Activated CD4-positive, alpha-beta memory T cell treated with anti-CD3 and anti-CD28 coated beads, Interleukin-2, amount 10 ng/mL, durations not matched to agents 7 days and 5 days (primary cell): ENCODE results near the gene TUBB1. TPM values are rescaled to one million over a fixed set of nuclear protein-coding genes. Genes with fewer than 3 reads are reported as not detected.
"Not testable (repeated sequence)": the region's sequence is repeated elsewhere in the genome, so short reads cannot be mapped to it uniquely, and the experiment has no call there.

Source experiments
- CTCF ChIA-PET: fragments of 350-600 bp; sonication (Branson Sonifier 250); formaldehyde crosslinking; loops from one replicate; lab custom pipeline; 2021; ENCODE audit warnings: antibody characterized with exemption, inconsistent platforms; lab: Charles Lee
- POLR2A ChIA-PET: fragments of 350-600 bp; sonication (Branson Sonifier 250); formaldehyde crosslinking; loops from one replicate; lab custom pipeline; 2021; ENCODE audit warnings: antibody characterized with exemption; lab: Charles Lee
- DNase-seq: peaks from one replicate; pipeline ENCODE4 v3.0.0-alpha.2; 2020
- H3K27ac Mint-ChIP-seq: one replicate; pipeline ENCODE4 v1.8.0; 2021; ENCODE audit warnings: mild to moderate bottlenecking, mixed read lengths
- H3K27me3 Mint-ChIP-seq: one replicate; pipeline ENCODE4 v1.8.0; 2021; ENCODE audit warnings: mixed read lengths
- H3K36me3 Mint-ChIP-seq: one replicate; pipeline ENCODE4 v1.8.0; 2021; ENCODE audit warnings: low read depth, mixed read lengths
- H3K4me1 Mint-ChIP-seq: one replicate; pipeline ENCODE4 v1.8.0; 2021; ENCODE audit warnings: mixed read lengths
- H3K4me3 Mint-ChIP-seq: one replicate; pipeline ENCODE4 v1.8.0; 2021; ENCODE audit warnings: mild to moderate bottlenecking, mixed read lengths
- H3K9me3 Mint-ChIP-seq: one replicate; pipeline ENCODE4 v1.8.0; 2021; ENCODE audit warnings: mixed read lengths
- total RNA-seq, 2 experiments: library from RNA; stranded (reverse); gene quantifications; one replicate each; pipeline ENCODE4 v1.2.3, GENCODE V29; 2021

Gene TUBB1
- total RNA-seq, 2 experiments from 2014 or later, result not detected

GRCh38 chr20:59032023-59032712 lies 12.9 kb downstream of the TUBB1 start, which contains the start of gene ATP5F1E:
ATP5F1E (minus strand) TSS chr20:59032335; CDS start chr20:59032251, 84 bp downstream.
- no peaks in the 10 kb centered on the region for H3K9me3 Mint-ChIP-seq
- H3K4me1 Mint-ChIP-seq, result peaks cover 74% of the 10 kb centered on the region
- peak within 1 kb of the TSS; percentile 84 for H3K27ac Mint-ChIP-seq
- H3K27me3 Mint-ChIP-seq, result no peaks in the 10 kb centered on the region
- CTCF ChIA-PET, result interaction anchor here (0.6 to 1.9 kb wide), 7 partner anchors 10 to 1638 kb away, joined by 3 to 21 read pairs (median 3); partner anchors contain the start of genes PRELID3B and STX16
- peak within 1 kb of the TSS; percentile 88 for H3K4me3 Mint-ChIP-seq
- POLR2A ChIA-PET, result interaction anchor here (0.7 to 4.4 kb wide), 41 partner anchors 9 to 725 kb away, joined by 3 to 80 read pairs (median 6); partner anchors contain the start of genes NELFCD, PRELID3B, STX16 and TUBB1
- DNase-seq, result peak; percentile 97
- H3K36me3 Mint-ChIP-seq, result peaks cover 76% of the 10 kb centered on the region

DNA sequence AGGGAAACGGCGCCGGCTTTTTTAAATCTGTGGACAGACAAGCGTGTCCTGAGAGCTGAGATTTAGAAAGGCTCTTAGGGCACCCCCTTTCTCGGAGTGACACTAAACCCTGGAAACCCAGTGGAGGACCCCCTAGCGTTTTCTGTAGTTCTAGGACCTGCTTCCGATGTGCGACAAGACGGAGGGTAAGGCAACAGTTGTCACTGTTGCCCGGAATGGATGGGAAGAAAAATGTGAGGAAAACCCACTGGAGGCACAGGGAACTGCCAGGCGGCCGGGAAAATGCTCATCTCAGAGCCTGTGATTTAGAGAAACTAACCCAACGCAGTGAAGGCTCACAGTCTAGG lies 13.5 kb downstream of the TUBB1 start:
- H3K36me3 Mint-ChIP-seq, result peaks cover 76% of the 10 kb centered on the region
- no peak for DNase-seq
- ChIA-PET CTCF (interaction anchor here (0.6 to 1.9 kb wide), 7 partner anchors 9 to 1639 kb away, joined by 3 to 21 read pairs (median 3); partner anchors contain the start of genes PRELID3B and STX16), POLR2A (interaction anchor here (0.7 to 4.4 kb wide), 35 partner anchors 9 to 386 kb away, joined by 3 to 80 read pairs (median 7); partner anchors contain the start of genes NELFCD, PRELID3B, STX16 and TUBB1)
- peak overlapping the region; percentile 79 for H3K27ac Mint-ChIP-seq
- no peaks in the 10 kb centered on the region for H3K27me3 Mint-ChIP-seq
- H3K9me3 Mint-ChIP-seq, result no peaks in the 10 kb centered on the region
- peaks cover 74% of the 10 kb centered on the region for H3K4me1 Mint-ChIP-seq
- H3K4me3 Mint-ChIP-seq, result peak overlapping the region; percentile 76

DNA sequence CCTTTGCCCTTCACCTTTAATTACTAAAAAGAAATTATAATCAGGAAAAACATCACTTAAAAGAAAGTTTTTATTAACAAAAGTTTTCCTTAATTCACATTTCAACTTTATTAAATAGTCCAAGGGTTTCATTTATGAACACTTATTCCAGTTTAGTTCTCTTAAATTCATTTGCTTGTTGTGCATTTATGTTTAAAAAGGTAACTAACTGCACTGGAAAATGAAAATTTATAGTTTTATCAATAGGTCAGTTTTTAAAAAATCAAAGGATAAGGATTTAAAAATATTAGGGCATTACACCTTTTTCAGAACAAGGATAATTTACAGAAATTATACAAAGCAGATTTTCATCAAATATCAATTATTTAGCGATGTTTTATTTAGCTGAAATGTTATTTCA lies 13.9 kb downstream of the TUBB1 start:
- peaks cover 77% of the 10 kb centered on the region for H3K36me3 Mint-ChIP-seq
- ChIA-PET POLR2A (interaction anchor here (1.2 to 4.4 kb wide), 16 partner anchors 9 to 386 kb away, joined by 3 to 80 read pairs (median 12); partner anchors contain the start of genes NELFCD, PRELID3B, STX16 and TUBB1), CTCF (interaction anchor here (1.2 kb wide), 1 partner anchor 189 kb away, joined by 3 read pairs; no protein-coding TSS in a partner anchor)
- no peaks in the 10 kb centered on the region for H3K27me3 Mint-ChIP-seq
- H3K27ac Mint-ChIP-seq, result peak overlapping the region; percentile 79
- peak overlapping the region; percentile 76 for H3K4me3 Mint-ChIP-seq
- peaks cover 74% of the 10 kb centered on the region for H3K4me1 Mint-ChIP-seq
- H3K9me3 Mint-ChIP-seq, result no peaks in the 10 kb centered on the region
- no peak for DNase-seq

GRCh38 chr20:59033616-59034165 lies 14.5 kb downstream of the TUBB1 start:
- ChIA-PET CTCF (interaction anchor here (1.2 kb wide), 1 partner anchor 188 kb away, joined by 3 read pairs; no protein-coding TSS in a partner anchor), POLR2A (interaction anchor here (0.9 to 4.4 kb wide), 7 partner anchors 8 to 145 kb away, joined by 3 to 80 read pairs (median 18); partner anchors contain the start of genes NELFCD and PRELID3B)
- Mint-ChIP-seq H3K27ac (peak overlapping the region; percentile 63), H3K27me3 (no peaks in the 10 kb centered on the region), H3K9me3 (no peaks in the 10 kb centered on the region), H3K4me3 (no peak overlapping the region), H3K36me3 (peaks cover 75% of the 10 kb centered on the region), H3K4me1 (peaks cover 72% of the 10 kb centered on the region)
- no peak for DNase-seq

DNA sequence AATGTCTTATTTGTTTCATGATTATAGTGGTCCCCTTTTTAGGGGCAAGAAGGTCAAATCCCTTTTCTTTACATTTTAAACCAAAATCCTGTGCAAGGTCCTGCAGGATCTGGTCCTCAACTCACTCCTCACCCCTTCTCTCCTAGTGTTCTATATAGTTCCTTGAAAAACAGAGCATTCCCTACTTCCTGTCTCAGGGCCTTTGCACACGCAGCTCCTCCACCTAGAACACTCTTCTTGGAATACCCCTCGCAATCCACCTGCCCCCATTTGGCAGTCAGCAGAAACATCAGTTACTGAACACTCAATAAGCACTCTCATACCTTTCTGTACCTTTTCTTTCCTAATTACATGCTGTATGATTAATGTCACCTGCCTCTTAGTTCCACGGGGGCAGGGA lies 16.2 kb downstream of the TUBB1 start:
- CTCF ChIA-PET, result no interaction called here

DNA sequence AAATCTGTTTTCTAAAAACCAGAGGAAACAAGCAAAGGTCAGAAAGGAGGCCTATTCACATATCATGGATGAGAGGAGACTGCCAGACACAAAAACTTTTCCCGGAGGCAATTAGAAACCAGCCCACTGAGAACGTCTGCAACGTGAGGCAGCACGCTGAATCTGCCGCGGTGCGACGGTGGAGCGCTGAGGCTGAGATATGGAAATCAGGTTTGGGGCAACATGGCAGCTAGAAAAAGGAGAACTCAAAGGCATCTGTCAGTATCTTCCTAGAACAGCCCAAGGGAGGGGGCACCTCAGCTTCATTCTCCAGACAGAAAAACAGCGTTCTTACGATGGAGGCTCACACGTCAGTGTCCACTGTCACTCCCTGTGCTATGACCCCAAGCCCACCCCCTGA lies 18.2 kb downstream of the TUBB1 start:
- Mint-ChIP-seq H3K9me3 (no peaks in the 10 kb centered on the region), H3K4me1 (peaks cover 74% of the 10 kb centered on the region), H3K27me3 (no peaks in the 10 kb centered on the region), H3K27ac (peak overlapping the region; percentile 67), H3K36me3 (peaks cover 66% of the 10 kb centered on the region), H3K4me3 (no peak overlapping the region)
- no peak for DNase-seq
- ChIA-PET POLR2A (no interaction called here), CTCF (no interaction called here)

More for the DNA sequence above, 16.2 kb downstream of the TUBB1 start:
- POLR2A ChIA-PET, result no interaction called here
- Mint-ChIP-seq H3K27me3 (no peaks in the 10 kb centered on the region), H3K4me1 (peaks cover 71% of the 10 kb centered on the region), H3K27ac (peak overlapping the region; percentile 16), H3K4me3 (no peak overlapping the region), H3K36me3 (peaks cover 68% of the 10 kb centered on the region), H3K9me3 (no peaks in the 10 kb centered on the region)
- DNase-seq, result no peak

DNA sequence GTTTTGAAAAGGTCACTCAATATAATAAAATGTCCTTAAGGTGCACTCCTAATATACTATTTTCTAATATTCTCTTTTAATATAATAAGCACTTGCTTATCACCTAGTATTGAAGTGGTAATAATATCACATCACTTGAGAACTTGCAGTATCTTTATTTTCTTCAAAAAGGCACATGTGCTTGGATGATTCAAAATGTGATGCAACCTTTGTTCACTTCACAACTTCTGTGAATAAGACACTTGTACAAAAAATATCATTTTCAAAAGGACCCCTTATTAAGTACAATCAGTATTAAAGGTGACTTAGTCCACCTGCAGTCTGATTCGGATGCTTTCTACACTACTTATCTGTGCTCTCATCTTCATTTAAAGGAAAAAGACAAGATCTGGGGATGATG lies 20.0 kb downstream of the TUBB1 start:
- POLR2A ChIA-PET, result interaction anchor here (0.9 kb wide), 1 partner anchor 149 kb away, joined by 3 read pairs; no protein-coding TSS in a partner anchor
- Mint-ChIP-seq H3K27ac (peak overlapping the region; percentile 4), H3K9me3 (no peaks in the 10 kb centered on the region), H3K36me3 (peaks cover 57% of the 10 kb centered on the region), H3K4me3 (no peak overlapping the region), H3K27me3 (no peaks in the 10 kb centered on the region), H3K4me1 (peaks cover 77% of the 10 kb centered on the region)
- no peak for DNase-seq
- CTCF ChIA-PET, result no interaction called here

DNA sequence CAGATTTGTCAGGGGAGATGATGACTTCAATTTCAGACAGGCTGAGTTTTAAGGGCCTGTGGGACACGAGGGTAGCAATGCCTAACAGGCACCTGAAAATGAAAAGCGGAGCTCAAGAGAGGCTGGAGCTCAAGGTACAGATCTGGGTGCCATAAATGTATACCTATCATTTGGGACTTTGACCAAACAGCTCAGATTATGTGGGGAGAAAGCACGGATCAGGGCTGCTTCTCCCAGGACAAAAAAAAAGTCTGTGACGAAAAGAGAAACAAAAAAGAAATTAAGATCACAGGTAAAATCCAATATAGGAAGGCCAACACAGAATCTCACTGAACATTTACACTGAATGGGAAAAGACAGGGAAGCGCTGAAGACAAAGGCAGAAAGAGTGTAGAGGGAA lies 21.4 kb downstream of the TUBB1 start:
- CTCF ChIA-PET, result interaction anchor here (3.9 kb wide), 1 partner anchor 9 kb away, joined by 21 read pairs; the partner anchor contains the start of gene ATP5F1E
- Mint-ChIP-seq H3K9me3 (no peaks in the 10 kb centered on the region), H3K4me3 (peak overlapping the region; percentile 90), H3K27me3 (no peaks in the 10 kb centered on the region), H3K36me3 (peaks cover 46% of the 10 kb centered on the region), H3K4me1 (peaks cover 70% of the 10 kb centered on the region), H3K27ac (peak overlapping the region; percentile 56)
- no peak for DNase-seq
- POLR2A ChIA-PET, result interaction anchor here (1.4 to 4.8 kb wide), 4 partner anchors 8 to 389 kb away, joined by 3 to 80 read pairs (median 16); partner anchors contain the start of genes ATP5F1E and NELFCD

GRCh38 chr20:59041487-59041886 lies 22.3 kb downstream of the TUBB1 start:
- CTCF ChIA-PET, result interaction anchor here (1.4 to 3.9 kb wide), 2 partner anchors 10 to 166 kb away, joined by 3 to 21 read pairs; partner anchors contain the start of gene ATP5F1E
- POLR2A ChIA-PET, result interaction anchor here (1.4 to 4.8 kb wide), 7 partner anchors 9 to 389 kb away, joined by 3 to 80 read pairs (median 7); partner anchors contain the start of genes ATP5F1E and NELFCD
- Mint-ChIP-seq H3K36me3 (peaks cover 37% of the 10 kb centered on the region), H3K4me1 (peaks cover 63% of the 10 kb centered on the region), H3K27ac (peak overlapping the region; percentile 65), H3K4me3 (peak overlapping the region; percentile 90)
- H3K27me3 Mint-ChIP-seq, DNase-seq, H3K9me3 Mint-ChIP-seq: not testable (repeated sequence)

DNA sequence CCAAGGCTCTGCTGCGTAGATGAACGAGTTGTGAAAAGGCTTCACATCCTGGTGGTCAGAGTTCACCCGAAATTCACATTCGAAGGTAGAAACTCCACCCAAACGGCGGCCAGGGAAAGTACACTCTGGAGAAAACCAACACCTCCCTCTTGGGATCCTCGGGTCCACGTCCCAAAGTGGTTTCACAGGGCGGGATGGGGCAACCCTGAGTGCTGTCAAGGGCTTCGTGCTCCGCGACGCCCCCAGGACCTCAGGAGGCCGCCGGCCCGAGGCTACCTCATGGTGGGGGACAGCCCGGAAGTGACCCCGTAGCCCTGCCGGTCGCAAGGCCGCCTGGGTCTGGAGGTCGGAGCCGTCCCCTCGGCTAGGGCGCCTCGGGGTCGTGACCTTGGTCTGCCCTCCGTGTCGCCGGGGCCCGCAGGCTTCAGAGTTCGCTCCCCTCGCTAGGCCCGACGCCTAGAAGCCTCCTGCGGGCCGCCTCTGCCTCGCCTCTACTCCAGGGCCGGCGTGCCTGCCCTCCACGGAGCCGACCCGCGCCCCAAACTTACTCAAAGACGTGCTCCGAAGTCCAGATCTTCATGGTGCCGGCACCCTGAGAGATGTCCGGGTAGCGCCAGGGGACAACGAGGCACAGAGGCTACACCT lies 23.0 kb downstream of the TUBB1 start, which contains the start of gene PRELID3B:
Gene PRELID3B, minus strand, starts transcription at position 636 of the 645 bp plus-strand sequence. Its CDS starts 56 bp downstream, at position 580.
- ChIA-PET POLR2A (interaction anchor here (1.5 to 4.8 kb wide), 7 partner anchors 10 to 153 kb away, joined by 3 to 80 read pairs (median 12); partner anchors contain the start of genes ATP5F1E, NELFCD and ZNF831), CTCF (interaction anchor here (1.4 to 3.9 kb wide), 2 partner anchors 10 to 165 kb away, joined by 3 to 21 read pairs; partner anchors contain the start of gene ATP5F1E)
- peak within 1 kb of the TSS; percentile 83 for H3K27ac Mint-ChIP-seq
- peak within 1 kb of the TSS; percentile 90 for H3K4me3 Mint-ChIP-seq
- peaks cover 30% of the 10 kb centered on the region for H3K36me3 Mint-ChIP-seq
- no peaks in the 10 kb centered on the region for H3K9me3 Mint-ChIP-seq
- H3K27me3 Mint-ChIP-seq, result no peaks in the 10 kb centered on the region
- H3K4me1 Mint-ChIP-seq, result peaks cover 55% of the 10 kb centered on the region
- DNase-seq, result no peak

- H3K4me3 Mint-ChIP-seq, result peak overlapping the region; percentile 90
- H3K9me3 Mint-ChIP-seq, result no peaks in the 10 kb centered on the region
- POLR2A ChIA-PET, result interaction anchor here (0.7 to 4.8 kb wide), 13 partner anchors 9 to 392 kb away, joined by 3 to 80 read pairs (median 4); partner anchors contain the start of genes ATP5F1E, NELFCD, STX16 and ZNF831
- no peaks in the 10 kb centered on the region for H3K27me3 Mint-ChIP-seq
- peak; percentile 96 for DNase-seq
- CTCF ChIA-PET, result interaction anchor here (0.7 to 3.9 kb wide), 5 partner anchors 11 to 361 kb away, joined by 3 to 21 read pairs (median 3); partner anchors contain the start of gene ATP5F1E
- peak overlapping the region; percentile 83 for H3K27ac Mint-ChIP-seq
- peaks cover 22% of the 10 kb centered on the region for H3K36me3 Mint-ChIP-seq
- H3K4me1 Mint-ChIP-seq, result peaks cover 53% of the 10 kb centered on the region
These were observed 23.8 kb downstream of the TUBB1 start for GRCh38 chr20:59042796-59043631.
